Measurements from ENCODE around the gene HDC. TPM values are rescaled to one million over a fixed set of nuclear protein-coding genes. Genes with fewer than 3 reads are reported as not detected.

Gene HDC
- total and polyA plus RNA-seq, 2 of the 13 experiments (the other 11 are each of a cell fraction or from before 2014, with no cell fraction given), result not detected

DNA sequence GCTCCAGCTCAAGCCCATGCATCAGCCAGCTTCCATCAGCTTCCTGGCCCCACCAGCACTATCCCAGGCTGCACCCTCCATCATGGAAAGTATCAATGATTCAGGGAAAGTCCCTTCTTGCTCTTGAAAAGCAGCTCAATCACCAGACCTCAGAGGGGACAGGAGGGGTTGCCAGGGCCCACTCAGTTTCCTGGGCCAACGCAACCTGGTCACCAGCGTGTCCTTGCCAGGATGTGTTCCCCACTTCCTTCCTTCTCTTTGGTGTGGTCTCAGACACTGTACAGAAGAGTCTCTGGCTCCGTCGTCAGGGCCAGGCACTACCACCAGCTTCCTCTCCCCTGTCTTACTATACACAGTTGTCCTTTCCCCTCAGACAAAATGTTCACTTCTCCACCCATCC lies 3.0 kb downstream of the HDC start:
- intact Hi-C loops (cut with micrococcal nuclease; ENCODE audit: unreplicated experiment), result no loop called here
- no peak overlapping the region for H3K4me2 ChIP-seq (ENCODE audit: low read depth, low read length)
- H3K4me3 ChIP-seq (replicated peaks in 1 of 3; ENCODE audit: insufficient read depth in 1 of 3, low read depth in 2 of 3, low read length in 3 of 3), result no peak overlapping the region
- ATAC-seq, result no peak
- no peaks in the 10 kb centered on the region for H3K79me2 ChIP-seq (ENCODE audit: insufficient read depth, low read length)
- ChIA-PET POLR2A (no interaction called here), CTCF (ENCODE audit: low intra/inter-chr PET ratio, low total read pairs) (no interaction called here)
- no peaks in the 10 kb centered on the region for H4K20me1 ChIP-seq (ENCODE audit: insufficient read depth, low read length)
- no peak overlapping the region for H2AFZ ChIP-seq (ENCODE audit: low read length)
- TF ChIP-seq ZSCAN20 (CRISPR knock-in tag; IDR thresholded peaks at IDR 0.05; ENCODE audit: borderline replicate concordance) (no peak), ZNF550 (CRISPR knock-in tag; IDR thresholded peaks at IDR 0.05; ENCODE audit: borderline replicate concordance) (no peak), ZNF569 (CRISPR knock-in tag; IDR thresholded peaks at IDR 0.05; ENCODE audit: borderline replicate concordance) (no peak), MXD4 (CRISPR knock-in tag; IDR thresholded peaks at IDR 0.05) (no peak), DNMT1 (CRISPR knock-in tag; IDR thresholded peaks at IDR 0.05) (no peak), ZNF3 (CRISPR knock-in tag; IDR thresholded peaks at IDR 0.05) (no peak)
- TF ChIP-seq, protein P1, sequence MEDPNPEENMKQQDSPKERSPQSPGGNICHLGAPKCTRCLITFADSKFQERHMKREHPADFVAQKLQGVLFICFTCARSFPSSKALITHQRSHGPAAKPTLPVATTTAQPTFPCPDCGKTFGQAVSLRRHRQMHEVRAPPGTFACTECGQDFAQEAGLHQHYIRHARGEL (CRISPR knock-in tag; IDR thresholded peaks at IDR 0.05), result no peak
- TF ChIP-seq, protein P2, sequence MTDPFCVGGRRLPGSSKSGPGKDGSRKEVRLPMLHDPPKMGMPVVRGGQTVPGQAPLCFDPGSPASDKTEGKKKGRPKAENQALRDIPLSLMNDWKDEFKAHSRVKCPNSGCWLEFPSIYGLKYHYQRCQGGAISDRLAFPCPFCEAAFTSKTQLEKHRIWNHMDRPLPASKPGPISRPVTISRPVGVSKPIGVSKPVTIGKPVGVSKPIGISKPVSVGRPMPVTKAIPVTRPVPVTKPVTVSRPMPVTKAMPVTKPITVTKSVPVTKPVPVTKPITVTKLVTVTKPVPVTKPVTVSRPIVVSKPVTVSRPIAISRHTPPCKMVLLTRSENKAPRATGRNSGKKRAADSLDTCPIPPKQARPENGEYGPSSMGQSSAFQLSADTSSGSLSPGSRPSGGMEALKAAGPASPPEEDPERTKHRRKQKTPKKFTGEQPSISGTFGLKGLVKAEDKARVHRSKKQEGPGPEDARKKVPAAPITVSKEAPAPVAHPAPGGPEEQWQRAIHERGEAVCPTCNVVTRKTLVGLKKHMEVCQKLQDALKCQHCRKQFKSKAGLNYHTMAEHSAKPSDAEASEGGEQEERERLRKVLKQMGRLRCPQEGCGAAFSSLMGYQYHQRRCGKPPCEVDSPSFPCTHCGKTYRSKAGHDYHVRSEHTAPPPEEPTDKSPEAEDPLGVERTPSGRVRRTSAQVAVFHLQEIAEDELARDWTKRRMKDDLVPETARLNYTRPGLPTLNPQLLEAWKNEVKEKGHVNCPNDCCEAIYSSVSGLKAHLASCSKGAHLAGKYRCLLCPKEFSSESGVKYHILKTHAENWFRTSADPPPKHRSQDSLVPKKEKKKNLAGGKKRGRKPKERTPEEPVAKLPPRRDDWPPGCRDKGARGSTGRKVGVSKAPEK (CRISPR knock-in tag; IDR thresholded peaks at IDR 0.05; ENCODE audit: borderline replicate concordance), result no peak
- TF ChIP-seq, protein P3, sequence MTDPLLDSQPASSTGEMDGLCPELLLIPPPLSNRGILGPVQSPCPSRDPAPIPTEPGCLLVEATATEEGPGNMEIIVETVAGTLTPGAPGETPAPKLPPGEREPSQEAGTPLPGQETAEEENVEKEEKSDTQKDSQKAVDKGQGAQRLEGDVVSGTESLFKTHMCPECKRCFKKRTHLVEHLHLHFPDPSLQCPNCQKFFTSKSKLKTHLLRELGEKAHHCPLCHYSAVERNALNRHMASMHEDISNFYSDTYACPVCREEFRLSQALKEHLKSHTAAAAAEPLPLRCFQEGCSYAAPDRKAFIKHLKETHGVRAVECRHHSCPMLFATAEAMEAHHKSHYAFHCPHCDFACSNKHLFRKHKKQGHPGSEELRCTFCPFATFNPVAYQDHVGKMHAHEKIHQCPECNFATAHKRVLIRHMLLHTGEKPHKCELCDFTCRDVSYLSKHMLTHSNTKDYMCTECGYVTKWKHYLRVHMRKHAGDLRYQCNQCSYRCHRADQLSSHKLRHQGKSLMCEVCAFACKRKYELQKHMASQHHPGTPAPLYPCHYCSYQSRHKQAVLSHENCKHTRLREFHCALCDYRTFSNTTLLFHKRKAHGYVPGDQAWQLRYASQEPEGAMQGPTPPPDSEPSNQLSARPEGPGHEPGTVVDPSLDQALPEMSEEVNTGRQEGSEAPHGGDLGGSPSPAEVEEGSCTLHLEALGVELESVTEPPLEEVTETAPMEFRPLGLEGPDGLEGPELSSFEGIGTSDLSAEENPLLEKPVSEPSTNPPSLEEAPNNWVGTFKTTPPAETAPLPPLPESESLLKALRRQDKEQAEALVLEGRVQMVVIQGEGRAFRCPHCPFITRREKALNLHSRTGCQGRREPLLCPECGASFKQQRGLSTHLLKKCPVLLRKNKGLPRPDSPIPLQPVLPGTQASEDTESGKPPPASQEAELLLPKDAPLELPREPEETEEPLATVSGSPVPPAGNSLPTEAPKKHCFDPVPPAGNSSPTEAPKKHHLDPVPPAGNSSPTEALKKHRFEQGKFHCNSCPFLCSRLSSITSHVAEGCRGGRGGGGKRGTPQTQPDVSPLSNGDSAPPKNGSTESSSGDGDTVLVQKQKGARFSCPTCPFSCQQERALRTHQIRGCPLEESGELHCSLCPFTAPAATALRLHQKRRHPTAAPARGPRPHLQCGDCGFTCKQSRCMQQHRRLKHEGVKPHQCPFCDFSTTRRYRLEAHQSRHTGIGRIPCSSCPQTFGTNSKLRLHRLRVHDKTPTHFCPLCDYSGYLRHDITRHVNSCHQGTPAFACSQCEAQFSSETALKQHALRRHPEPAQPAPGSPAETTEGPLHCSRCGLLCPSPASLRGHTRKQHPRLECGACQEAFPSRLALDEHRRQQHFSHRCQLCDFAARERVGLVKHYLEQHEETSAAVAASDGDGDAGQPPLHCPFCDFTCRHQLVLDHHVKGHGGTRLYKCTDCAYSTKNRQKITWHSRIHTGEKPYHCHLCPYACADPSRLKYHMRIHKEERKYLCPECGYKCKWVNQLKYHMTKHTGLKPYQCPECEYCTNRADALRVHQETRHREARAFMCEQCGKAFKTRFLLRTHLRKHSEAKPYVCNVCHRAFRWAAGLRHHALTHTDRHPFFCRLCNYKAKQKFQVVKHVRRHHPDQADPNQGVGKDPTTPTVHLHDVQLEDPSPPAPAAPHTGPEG (CRISPR knock-in tag; IDR thresholded peaks at IDR 0.05), result no peak
- TF ChIP-seq, protein P4, sequence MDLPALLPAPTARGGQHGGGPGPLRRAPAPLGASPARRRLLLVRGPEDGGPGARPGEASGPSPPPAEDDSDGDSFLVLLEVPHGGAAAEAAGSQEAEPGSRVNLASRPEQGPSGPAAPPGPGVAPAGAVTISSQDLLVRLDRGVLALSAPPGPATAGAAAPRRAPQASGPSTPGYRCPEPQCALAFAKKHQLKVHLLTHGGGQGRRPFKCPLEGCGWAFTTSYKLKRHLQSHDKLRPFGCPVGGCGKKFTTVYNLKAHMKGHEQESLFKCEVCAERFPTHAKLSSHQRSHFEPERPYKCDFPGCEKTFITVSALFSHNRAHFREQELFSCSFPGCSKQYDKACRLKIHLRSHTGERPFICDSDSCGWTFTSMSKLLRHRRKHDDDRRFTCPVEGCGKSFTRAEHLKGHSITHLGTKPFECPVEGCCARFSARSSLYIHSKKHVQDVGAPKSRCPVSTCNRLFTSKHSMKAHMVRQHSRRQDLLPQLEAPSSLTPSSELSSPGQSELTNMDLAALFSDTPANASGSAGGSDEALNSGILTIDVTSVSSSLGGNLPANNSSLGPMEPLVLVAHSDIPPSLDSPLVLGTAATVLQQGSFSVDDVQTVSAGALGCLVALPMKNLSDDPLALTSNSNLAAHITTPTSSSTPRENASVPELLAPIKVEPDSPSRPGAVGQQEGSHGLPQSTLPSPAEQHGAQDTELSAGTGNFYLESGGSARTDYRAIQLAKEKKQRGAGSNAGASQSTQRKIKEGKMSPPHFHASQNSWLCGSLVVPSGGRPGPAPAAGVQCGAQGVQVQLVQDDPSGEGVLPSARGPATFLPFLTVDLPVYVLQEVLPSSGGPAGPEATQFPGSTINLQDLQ (CRISPR knock-in tag; IDR thresholded peaks at IDR 0.05), result no peak
- in situ Hi-C loops (cut with HindIII; ENCODE audit: extremely low pct_ligation_motif_present, low pct_unique_long_range_greater_than_20kb), result no loop called here
- no peaks in the 10 kb centered on the region; a peak in 1 of 5 replicates for H3K27me3 ChIP-seq (ENCODE audit: control insufficient read depth in 1 of 2, insufficient read depth in 2 of 2, low read length in 2 of 2)
- FAIRE-seq, result no peak
- no peaks in the 10 kb centered on the region for H3K9me3 ChIP-seq (ENCODE audit: low read length)
- BruUV-seq (replicated peaks), result no TSS peak
- H3K36me3 ChIP-seq (replicated peaks in 1 of 2; ENCODE audit: control insufficient read depth in 1 of 2, insufficient read depth in 2 of 2, low read length in 2 of 2), result no peaks in the 10 kb centered on the region
- no peak overlapping the region for H3K27ac ChIP-seq (ENCODE audit: extremely low read length, insufficient read depth, low read length)
- no peak overlapping the region for H3K9ac ChIP-seq (ENCODE audit: insufficient read depth, low read depth, low read length)
- WGBS (ENCODE audit: low lambda C conversion rate), result 82% methylated on average over 4 of the region's 4 CpGs
- no peak for DNase-seq (ENCODE audit: low spot score)
- H3K4me1 ChIP-seq (ENCODE audit: insufficient read depth, low read length), result peaks cover 13% of the 10 kb centered on the region
